NCI-H128 (cell line): ENCODE data around the gene MROH8.

Experiments used
- DNase-seq: peaks from one replicate; lab custom pipeline; 2025; ENCODE audit not compliant: unreplicated experiment; lab: John Stamatoyannopoulos, UW

The MROH8 gene

DNA sequence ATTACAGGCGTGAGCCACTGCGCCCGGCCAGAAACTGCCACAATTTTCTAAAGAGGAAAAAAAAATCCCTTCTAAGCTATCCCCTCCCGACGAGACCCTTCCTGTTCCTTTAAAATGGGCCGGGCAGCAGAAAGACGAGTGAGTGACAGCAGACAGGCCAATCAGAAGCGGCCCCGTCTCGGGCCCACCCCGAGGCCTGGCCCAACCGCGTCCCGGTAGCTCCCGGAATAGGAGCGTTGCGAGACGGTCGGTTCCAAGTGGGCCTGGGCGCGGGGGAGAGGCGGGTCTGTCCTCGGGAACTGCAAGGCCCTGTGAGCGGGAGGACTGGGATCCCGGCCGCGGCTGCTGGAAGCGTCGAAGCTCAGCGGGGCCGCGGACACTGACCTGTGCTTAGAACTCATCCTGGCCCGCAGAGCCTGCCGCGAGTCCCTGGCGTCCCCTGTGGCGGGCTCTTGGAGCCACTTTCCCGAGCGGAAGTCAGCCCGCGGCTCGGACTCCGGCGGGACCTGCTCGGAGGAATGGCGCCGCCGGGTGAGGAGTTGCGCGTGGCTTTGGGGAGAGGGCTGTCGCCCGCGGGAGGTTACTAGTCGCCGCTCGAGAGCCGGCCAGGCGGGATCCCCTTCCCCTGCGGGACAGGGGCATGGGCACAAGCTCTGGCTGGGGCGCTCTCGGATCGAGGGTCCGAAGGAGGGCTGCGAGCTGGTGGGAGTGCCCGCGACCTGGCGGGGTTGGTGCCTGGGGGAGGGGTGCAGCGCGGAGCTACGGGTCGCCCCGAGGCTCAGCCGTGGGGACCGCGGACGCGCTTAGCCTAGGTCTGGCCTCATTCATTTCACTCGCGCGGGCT, at the start of gene MROH8, which contains the start of gene RPN2:
Gene MROH8 (minus strand): TSS at position 710 of the 844 bp plus-strand sequence.
Gene RPN2 (plus strand): TSS at position 492 of the 844 bp plus-strand sequence. CDS start 27 bp downstream, at position 519.
- DNase-seq: peak; percentile 90

- no peak for DNase-seq
Measured at GRCh38 chr20:37228656-37229055, 49.3 kb upstream of the MROH8 start.

GRCh38 chr20:37228082-37228481, 48.7 kb upstream of the MROH8 start:
- DNase-seq: no peak

DNA sequence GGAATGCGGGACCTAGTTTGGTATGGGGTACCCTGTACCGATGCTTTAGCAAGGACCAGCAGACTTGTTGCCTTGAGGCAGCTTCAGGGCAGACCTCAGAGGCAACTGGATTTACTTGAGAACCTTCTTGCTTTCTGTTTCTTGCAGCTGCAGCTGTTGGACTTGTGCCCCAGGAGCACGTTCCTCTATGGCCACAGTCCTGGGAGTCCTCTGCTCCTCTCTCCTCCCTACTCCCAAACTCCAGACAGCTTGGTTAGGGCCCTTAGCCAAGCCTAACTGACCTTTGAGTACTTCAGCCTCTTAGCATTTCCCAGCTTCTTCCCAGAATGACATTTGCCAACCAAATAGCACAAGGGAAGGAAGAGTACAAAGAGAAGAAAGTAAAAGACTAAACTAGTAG, 47.5 kb upstream of the MROH8 start:
- DNase-seq: no peak

DNA sequence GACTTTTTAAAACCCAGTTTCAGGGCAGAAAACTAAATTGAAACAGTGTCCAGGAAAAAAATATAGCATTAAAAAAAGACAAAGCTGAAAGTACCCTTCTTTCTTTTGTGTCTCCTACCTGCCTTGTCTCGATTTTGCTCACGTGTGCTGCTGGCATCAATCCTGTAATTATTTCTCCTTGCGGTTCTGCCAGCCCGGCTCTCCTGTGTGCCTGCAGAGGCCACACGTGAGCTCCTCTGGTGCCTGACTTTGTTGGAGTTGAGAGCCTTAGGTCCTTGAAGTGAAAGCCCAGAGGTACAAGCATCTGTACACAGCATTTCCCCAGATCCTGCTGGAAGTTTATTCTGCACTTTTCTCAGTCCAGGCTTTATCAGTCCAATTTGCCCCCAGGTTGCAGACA, 45.8 kb upstream of the MROH8 start:
- DNase-seq: no peak

- DNase-seq: no peak
Measured at GRCh38 chr20:37223053-37223452, 43.7 kb upstream of the MROH8 start.

GRCh38 chr20:37222086-37222485, 42.7 kb upstream of the MROH8 start:
- no peak for DNase-seq

- DNase-seq: no peak
Measured at GRCh38 chr20:37220731-37221130, 41.4 kb upstream of the MROH8 start.

DNA sequence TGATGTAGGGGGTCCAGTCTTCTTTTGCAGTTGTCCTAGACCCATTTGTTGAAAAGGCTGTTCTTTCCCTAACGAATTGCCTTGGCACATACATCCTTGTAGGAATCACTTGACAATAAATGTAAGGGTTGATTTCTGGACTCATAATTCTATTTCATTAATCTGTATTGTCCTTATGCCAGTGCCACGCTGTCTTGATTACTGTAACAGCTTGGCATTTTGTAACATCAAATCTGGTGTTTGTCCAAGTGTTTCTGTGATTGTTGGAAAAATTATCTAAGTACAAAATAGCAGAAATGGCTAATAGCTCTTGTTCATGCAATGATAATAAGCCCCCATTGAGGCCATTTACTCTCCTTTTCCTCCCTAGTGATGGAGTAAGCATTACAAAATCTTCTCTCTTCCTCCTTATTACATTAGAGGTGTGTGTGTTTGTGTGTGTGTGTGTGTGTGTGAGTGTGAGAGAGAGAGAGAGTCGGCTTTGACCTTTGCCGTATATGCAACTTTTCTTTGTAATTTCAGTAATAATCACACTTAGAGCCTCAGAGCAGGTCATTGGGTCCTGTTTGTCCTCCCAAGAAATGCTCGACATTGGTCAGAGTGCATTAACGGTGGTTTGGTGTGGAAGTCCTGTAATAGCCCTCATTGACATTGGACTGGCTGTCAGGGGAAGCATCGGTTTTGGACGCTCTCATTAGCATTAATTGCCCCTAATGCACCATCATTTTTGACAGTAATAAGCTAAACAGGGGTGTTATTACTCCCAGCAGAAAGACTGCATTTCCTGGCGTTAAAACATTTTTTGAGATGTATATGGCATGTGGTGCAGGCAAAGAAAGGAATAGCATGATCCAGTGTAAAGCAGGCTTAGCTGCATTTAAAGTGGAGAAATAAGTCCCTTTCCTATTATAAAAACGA, 40.7 kb upstream of the MROH8 start:
- no peak for DNase-seq

GRCh38 chr20:37218976-37219375, 39.6 kb upstream of the MROH8 start:
- no peak for DNase-seq

DNA sequence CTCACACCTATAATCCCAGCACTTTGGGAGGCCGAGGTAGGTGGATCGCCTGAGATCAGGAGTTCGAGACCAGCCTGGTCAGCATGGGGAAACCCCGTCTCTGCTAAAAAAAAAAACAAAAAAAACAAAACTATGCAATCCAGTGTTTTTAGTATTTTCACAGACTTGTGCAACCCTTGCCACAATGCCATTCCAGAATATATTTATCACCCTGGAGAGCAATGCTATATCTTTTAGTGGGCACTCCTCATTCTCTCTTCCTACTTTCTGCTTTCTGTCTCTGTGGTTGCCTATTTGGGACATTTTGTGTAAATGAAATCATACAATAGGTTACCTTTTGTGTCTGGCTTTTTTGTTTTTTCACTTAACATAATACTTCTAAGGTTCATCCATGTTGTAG, 39.1 kb upstream of the MROH8 start:
- no peak for DNase-seq

- no peak for DNase-seq
Measured at GRCh38 chr20:37209661-37210314, 30.4 kb upstream of the MROH8 start.

DNA sequence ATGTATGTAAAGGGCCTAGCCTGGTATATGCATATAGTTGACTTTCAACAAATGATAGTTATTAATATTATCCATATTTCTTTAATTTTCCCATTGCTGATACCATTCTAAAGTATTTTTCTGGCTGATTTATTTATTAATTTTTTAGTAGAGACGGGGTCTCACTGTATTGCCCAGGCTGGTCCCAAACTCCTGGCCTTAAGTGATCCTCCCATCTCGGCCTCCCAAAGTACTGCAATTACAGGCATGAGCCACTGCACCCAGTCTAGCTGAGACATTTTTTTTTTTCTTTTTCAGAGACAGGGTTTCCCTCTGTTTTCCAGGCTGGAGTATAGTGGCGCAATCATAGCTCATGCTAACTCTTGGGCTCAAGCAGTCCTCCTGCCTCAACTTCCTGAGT, 29.8 kb upstream of the MROH8 start:
- DNase-seq: no peak

GRCh38 chr20:37207171-37207570, 27.8 kb upstream of the MROH8 start:
- no peak for DNase-seq

GRCh38 chr20:37205794-37206193, 26.4 kb upstream of the MROH8 start:
- no peak for DNase-seq

- DNase-seq: no peak
Measured at GRCh38 chr20:37205130-37205529, 25.8 kb upstream of the MROH8 start.

- DNase-seq: no peak
Measured at GRCh38 chr20:37204056-37204455, 24.7 kb upstream of the MROH8 start.

DNA sequence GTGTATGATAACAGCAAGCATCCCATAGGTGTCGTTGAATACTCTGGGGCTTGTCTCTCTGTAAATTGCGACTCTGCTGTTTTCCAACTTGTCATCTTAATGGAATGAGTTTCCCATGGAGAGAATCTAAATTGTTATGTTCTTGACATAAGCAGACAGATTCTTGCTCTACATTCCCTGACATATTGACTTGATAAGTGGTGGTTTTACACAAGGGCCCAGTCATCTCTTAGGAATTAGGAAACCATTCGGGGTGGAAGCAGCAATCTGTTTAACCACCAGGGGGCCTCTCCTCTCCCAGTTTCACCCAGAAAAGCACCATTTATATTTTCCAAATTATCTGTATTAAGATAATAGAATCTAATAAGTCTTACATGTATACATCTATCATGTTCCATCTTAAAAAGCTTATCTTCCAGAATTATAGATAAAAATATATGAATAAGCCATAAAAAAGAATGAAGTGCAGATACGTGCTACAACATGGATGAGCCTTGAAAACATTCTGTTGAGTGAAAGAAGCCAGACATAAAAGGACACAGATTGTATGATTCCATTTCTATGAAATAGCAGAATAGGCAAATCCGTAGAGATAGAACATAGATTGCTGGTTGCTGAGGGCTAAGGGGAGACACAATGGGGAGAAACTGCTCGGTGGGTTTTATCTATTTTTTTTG, 23.1 kb upstream of the MROH8 start:
- peak; percentile 35 for DNase-seq

GRCh38 chr20:37201827-37202162, 22.4 kb upstream of the MROH8 start:
- no peak for DNase-seq

GRCh38 chr20:37200926-37201826, 21.8 kb upstream of the MROH8 start:
- DNase-seq: no peak
